Subcutaneous adipose tissue (tissue), 4 donors: ENCODE measurements around the gene EXT2. TPM values are rescaled to one million over a fixed set of nuclear protein-coding genes. Genes with fewer than 3 reads are reported as not detected.

Experiments
- CTCF ChIP-seq: fragments of 450-650 bp; IDR thresholded peaks from one replicate; pipeline ENCODE4 v1.5.1; 2016; ENCODE audit warnings: low read depth, mild to moderate bottlenecking, control low read depth, antibody characterized with exemption, moderate library complexity
- total RNA-seq, 4 donors: library from RNA; depleted of rRNA; stranded (reverse); fragments of >200 nt; gene quantifications; one replicate each; pipeline ENCODE4 v1.1.0, GENCODE V29; 2016

The EXT2 gene
- total RNA-seq, 4 donors from 2014 or later: 48.6 to 63.9 (median 54.8) TPM

GRCh38 chr11:44241851-44242250, 146.4 kb downstream of the EXT2 start:
- no peak for TF ChIP-seq CTCF

DNA sequence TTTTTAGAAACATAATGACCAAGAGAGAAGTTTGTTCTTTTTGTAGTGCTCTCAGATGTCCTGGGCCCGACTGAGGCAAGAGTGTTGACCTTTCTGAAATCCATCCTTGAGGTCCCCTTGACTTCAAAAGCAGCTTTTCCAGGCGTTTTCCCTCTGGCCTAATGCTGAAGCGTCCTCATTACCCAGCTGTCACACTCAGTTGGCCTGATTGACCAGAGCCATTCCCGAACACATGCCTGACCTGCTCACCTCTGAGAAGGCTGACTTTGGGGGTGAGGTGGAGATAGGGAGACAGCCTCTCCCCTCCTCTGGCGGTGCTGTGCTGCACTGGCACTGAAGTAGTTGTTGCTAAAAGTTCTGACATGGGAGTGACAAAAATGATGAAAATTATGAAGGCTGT, 147.6 kb downstream of the EXT2 start:
- TF ChIP-seq CTCF: no peak

- no peak for TF ChIP-seq CTCF
Measured at GRCh38 chr11:44243595-44244343, 148.3 kb downstream of the EXT2 start.

- TF ChIP-seq CTCF: no peak
Measured at GRCh38 chr11:44244639-44245310, 149.3 kb downstream of the EXT2 start.

- no peak for TF ChIP-seq CTCF
Measured at GRCh38 chr11:44246726-44247125, 151.2 kb downstream of the EXT2 start.

DNA sequence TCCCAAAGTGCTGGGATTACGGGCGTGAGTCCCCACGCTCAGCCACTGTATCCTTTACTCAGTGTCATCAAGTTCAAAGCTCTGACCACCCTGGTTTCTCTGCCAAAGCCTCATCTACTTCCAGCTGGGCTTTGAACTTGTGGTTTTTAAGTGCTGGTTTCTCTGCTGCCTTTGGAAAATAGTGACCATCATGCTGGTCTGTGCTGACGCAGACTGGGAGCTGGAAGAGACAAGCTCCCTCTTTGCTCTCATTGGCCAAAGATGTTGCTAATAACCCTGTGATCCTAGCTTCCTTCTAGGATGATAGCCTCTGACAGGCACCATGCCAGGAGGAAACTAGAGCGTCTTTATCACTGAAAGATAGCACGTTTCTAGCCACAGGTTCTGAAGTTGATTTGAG, 152.0 kb downstream of the EXT2 start:
- TF ChIP-seq CTCF: no peak

GRCh38 chr11:44248109-44248508, 152.6 kb downstream of the EXT2 start:
- no peak for TF ChIP-seq CTCF
